AG08396 (cell line): ENCODE data around the gene MBLAC1.
"Not testable (repeated sequence)": the region's sequence is repeated elsewhere in the genome, so short reads cannot be mapped to it uniquely, and the experiment has no call there.

Source experiments
- DNase-seq: peaks from one replicate; pipeline ENCODE4 v3.0.0; 2012; ENCODE audit warnings: low spot score, mixed read lengths

Gene MBLAC1

GRCh38 chr7:100122568-100122967 lies 4.2 kb upstream of the MBLAC1 start:
- DNase-seq: no peak

- no peak for DNase-seq
Observed at GRCh38 chr7:100124301-100125230, 2.2 kb upstream of the MBLAC1 start.

GRCh38 chr7:100126239-100126930 lies 382 bp upstream of the MBLAC1 start:
- DNase-seq: no peak

- DNase-seq: peak; percentile 26
Observed at GRCh38 chr7:100127866-100128636, 1.3 kb downstream of the MBLAC1 start.

GRCh38 chr7:100128637-100128963 lies 1.8 kb downstream of the MBLAC1 start:
- DNase-seq: no peak

GRCh38 chr7:100130220-100130607 lies 3.4 kb downstream of the MBLAC1 start:
- not testable (repeated sequence) for DNase-seq

GRCh38 chr7:100130608-100131453 lies 4.1 kb downstream of the MBLAC1 start:
- DNase-seq: peak; percentile 76

- no peak for DNase-seq
Observed at GRCh38 chr7:100132126-100132525, 5.4 kb downstream of the MBLAC1 start.

- peak; percentile 71 for DNase-seq
Observed at GRCh38 chr7:100132697-100133151, 6.0 kb downstream of the MBLAC1 start.

GRCh38 chr7:100137851-100138760 lies 11.3 kb downstream of the MBLAC1 start:
- DNase-seq: no peak

GRCh38 chr7:100141555-100141949 lies 14.8 kb downstream of the MBLAC1 start:
- no peak for DNase-seq

- DNase-seq: no peak
Observed at GRCh38 chr7:100142461-100142860, 15.7 kb downstream of the MBLAC1 start.

- not testable (repeated sequence) for DNase-seq
Observed at GRCh38 chr7:100146350-100146749, 19.6 kb downstream of the MBLAC1 start.

GRCh38 chr7:100147278-100147677 lies 20.5 kb downstream of the MBLAC1 start:
- no peak for DNase-seq

GRCh38 chr7:100148225-100148558 lies 21.4 kb downstream of the MBLAC1 start:
- no peak for DNase-seq

- DNase-seq: peak; percentile 97
Observed at GRCh38 chr7:100148559-100149328, 22.0 kb downstream of the MBLAC1 start, which contains the start of gene LAMTOR4. Gene LAMTOR4 (plus strand): TSS chr7:100148918. CDS start chr7:100148973, 55 bp downstream.

GRCh38 chr7:100152404-100152803 lies 25.6 kb downstream of the MBLAC1 start:
- DNase-seq: no peak

- no peak for DNase-seq
Observed at GRCh38 chr7:100152937-100153666, 26.3 kb downstream of the MBLAC1 start.
